ENCODE data around the gene SPIC.
"Not testable (repeated sequence)": the region's sequence is repeated elsewhere in the genome, so short reads cannot be mapped to it uniquely, and the experiment has no call there.

Gene SPIC

GRCh38 chr12:101474711-101475386, at the start of gene SPIC:
SPIC (plus strand) TSS chr12:101475336; CDS start chr12:101476905, 1,569 bp downstream.
- DNase-seq (ENCODE audit: low spot score) = no peak

- no peak for DNase-seq (ENCODE audit: low spot score)
These were observed 44.7 kb upstream of the SPIC start for GRCh38 chr12:101430456-101430855.

DNA sequence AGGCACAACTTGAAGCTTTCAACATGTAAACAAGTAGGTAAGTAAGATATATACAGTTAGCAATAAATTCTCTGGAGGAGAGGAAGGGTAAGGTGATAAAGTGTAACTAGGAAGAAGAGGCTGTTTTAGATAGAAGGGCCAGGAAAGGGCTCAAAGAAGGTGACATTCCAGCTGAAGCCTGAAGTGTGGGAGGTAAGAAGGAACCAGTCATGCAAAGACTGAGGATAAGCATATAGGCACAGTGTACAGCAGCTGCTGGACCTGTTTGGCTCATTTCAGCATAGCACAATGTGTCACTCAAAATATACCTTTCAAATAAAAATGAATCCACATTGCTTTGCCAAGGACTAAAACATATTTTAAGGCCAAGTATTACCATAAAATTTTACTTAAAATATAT, 39.0 kb upstream of the SPIC start:
- no peak for DNase-seq (ENCODE audit: low spot score)

DNA sequence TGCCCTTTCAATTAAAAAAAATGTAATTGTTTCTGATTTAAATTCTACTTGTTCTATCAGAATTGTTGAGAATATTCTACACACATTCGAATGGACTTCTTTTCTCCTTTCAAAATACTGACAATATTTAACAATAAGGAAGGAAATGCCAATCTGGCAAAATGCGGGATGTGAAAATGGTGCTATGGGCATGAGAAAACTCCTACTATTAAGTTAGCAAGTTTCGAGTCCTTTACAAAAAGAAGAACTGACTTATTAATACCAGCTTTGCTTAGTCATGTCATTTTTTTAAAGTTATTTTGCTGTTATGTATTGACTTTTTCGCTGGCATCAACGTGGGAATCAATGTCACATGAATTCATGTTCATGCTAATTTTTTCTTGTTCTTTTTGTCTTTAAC, 35.9 kb upstream of the SPIC start:
- no peak for DNase-seq (ENCODE audit: low spot score)

DNA sequence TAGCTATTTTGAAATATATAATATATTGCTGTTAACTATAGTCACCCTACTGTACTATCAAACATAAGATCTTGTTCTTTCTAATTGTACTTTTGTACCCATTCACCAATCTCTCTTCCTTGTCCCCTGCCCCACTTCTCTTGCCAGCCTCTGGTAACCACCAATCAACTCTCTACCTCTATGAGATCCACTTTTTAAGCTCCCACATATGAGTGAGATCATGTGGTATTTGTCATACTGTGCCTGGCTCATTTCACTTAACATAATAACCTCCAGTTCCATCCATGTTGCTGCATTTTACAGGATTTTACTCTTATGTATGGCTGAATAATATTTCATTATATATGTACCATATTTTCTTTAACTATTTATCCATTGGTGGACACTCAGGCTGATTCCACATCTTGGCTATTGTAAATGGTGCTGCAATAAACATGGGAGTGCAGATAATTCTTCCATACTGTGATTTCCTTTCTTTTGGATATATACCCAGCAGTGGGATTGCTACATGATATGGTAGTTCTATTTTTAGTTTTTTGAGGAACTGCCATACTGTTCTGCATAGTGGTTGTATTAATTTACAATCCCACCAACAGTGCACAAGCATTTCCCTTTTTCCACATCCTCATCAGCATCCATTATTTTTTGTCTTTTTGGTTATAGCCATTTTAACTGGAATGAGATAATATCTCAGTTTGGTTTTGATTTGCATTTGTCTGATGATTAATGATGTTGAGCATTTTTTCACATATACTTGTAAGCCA, 33.5 kb upstream of the SPIC start:
- no peak for DNase-seq (ENCODE audit: low spot score)

DNA sequence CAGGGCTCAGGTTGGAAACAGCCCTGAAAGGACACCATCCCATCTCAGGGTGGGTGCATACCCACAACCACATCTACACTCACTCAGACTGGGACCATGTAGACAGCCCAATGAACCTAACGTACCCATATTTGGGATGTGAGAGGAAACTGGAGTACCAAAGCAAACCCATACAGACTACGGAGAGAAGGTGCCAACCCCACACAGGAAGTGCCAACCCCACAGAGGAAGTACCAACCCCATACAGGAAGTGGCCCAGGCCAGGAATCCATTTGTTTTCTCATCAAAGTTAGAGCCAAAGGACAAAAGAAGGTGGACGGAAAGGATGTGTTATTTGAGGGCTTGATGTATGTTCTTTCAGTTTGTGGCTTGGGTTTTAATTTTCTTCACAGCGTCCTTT, 19.5 kb upstream of the SPIC start:
- DNase-seq (ENCODE audit: low spot score) = no peak

GRCh38 chr12:101459642-101460346, 15.3 kb upstream of the SPIC start:
- DNase-seq (ENCODE audit: low spot score) = peak; percentile 5

GRCh38 chr12:101468948-101469347, 6.2 kb upstream of the SPIC start:
- DNase-seq (ENCODE audit: low spot score) = no peak

DNA sequence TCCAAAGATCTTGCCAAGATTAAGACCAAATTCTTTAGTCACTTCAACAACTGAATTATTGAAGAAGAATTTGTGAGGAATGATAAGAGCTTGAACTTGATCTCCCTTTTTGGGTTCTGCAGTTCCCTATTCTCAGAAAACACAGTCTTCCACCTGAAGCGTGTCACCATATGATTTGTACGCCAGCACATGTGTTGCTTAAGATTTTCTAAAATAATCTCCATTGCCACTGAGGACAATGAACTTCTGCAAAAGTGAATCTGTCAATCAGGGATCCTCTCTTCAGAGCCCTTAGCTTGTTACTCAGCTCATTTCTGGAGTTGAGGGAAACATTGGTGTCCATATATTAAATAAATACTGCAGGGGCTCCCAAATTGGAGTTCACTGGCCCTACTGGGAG, 4.2 kb upstream of the SPIC start:
- DNase-seq (ENCODE audit: low spot score) = no peak

GRCh38 chr12:101471878-101472277, 3.3 kb upstream of the SPIC start:
- not testable (repeated sequence) for DNase-seq (ENCODE audit: low spot score)

GRCh38 chr12:101474248-101474647, 888 bp upstream of the SPIC start:
- DNase-seq (ENCODE audit: low spot score) = no peak

GRCh38 chr12:101475751-101476305, 692 bp downstream of the SPIC start:
- DNase-seq (ENCODE audit: low spot score) = no peak

DNA sequence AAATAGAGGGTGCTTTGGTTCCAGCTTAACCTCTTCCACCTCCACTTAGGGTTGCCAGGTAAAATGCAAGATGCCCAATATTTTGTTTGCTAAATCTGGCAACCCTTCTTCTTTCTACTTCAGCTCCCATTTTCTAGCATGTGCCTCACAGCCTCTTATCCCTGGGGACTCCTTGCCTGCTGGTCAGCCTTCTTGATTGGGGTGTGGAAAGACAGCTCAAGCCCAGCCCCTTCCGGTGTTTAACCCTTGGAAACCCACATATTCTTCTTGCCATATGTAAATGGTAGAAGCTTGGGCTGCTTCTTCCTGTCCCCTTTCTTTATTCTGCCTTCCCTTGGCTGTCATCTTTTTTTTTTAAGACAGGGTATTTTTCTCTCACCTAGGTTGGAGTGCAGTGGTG, 5.7 kb downstream of the SPIC start:
- no peak for DNase-seq (ENCODE audit: low spot score)

GRCh38 chr12:101485021-101485420, 9.9 kb downstream of the SPIC start:
- DNase-seq (ENCODE audit: low spot score) = peak; percentile 33

- DNase-seq (ENCODE audit: low spot score) = no peak
These were observed 13.3 kb downstream of the SPIC start for GRCh38 chr12:101488469-101488868.

DNA sequence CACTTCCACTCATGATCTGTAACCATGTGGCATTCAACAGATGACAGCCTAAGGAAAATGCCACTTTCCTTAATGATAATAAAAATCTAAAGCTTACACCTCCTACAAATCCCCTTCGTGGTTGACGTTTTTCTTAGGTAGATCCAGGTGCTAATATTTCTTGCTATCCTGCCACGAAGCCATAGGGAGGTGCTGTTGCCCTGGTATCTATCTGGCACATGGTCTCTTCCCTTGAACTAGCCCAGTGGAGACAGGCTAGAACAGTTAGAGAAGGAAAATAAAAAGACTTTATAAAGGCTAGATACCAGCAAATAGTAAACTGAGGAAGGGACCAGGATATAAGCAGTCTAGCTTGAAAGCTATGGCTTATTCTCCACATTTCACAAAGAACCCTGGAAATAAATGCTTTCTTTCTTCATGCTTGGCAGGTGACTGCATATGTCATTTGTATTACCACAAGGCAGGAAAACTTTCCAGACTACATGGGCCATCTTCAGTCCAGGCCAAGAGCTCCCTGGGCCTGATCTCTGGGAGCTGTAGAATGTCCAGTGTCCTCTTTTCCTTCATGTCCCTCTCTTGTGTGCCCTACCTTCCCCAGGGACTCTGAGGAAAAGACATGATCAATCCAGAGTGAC, 15.3 kb downstream of the SPIC start:
- DNase-seq (ENCODE audit: low spot score) = peak; percentile 38

DNA sequence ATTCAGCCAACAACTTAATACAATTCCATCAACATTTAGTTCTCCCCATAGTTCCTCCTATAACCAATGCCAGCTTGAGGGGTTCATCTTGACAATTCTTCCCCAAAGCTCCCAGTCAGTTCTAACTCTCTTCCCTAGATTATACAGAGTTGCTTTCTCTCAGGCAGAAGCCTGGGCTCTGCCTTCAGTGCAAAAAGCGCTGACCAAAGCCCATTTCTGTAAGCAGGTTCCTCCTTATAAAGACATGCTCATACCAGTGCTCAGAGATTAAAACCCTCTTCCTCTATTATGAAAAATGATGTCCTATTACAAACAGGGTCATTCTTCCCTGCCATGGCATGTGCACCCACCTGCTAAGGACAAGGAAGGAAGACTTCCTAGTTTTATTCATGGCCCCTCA, 16.2 kb downstream of the SPIC start:
- DNase-seq (ENCODE audit: low spot score) = peak; percentile 5

GRCh38 chr12:101493556-101493955, 18.4 kb downstream of the SPIC start:
- DNase-seq (ENCODE audit: low spot score) = no peak

GRCh38 chr12:101498252-101498651, 23.1 kb downstream of the SPIC start:
- peak; percentile 4 for DNase-seq (ENCODE audit: low spot score)

DNA sequence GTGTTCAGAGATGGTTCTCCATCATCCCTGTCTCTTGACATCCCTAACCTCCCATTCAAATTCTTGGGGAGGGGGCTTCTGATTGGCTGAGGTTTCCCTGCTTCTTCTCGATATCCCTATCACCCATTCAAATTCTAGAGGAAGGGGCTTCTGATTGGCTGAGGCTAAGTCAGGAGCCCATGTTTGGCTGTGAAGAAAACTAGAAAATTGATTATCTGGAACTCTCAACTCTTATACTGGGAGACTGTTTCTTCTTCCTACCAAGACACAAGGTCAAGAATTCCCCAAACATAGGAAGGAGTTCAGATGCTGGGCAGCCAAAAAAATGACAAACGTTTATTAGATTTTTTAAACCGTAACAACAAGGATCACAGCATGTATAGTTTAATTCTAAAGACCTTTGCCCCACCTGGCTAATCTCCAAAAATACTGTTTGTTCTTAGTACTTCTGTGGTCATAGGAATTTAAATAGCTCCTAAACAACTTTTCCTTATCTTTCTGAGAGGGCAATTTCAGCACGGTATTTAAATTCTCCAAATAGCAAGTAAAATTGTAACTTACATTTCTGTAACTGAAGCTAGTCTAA, 26.4 kb downstream of the SPIC start:
- DNase-seq (ENCODE audit: low spot score) = no peak

DNA sequence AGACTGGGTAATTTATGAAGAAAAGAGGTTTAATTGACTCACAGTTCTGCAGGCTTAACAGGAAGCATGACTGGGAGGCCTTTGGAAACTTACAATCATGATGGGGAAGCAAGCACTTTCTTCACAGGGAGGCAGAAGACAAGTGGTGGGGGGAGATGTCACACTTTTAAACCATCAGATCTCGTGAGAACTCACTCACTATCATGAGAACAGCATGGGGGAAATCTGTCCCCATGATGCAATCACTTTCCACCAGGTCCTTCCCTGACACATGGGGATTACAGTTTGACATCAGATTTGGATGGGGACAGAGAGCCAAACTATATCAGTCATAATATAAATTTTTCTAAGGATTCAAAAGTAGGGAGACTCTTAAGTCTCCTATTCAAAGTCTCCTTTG, 46.0 kb downstream of the SPIC start:
- no peak for DNase-seq (ENCODE audit: low spot score)

DNA sequence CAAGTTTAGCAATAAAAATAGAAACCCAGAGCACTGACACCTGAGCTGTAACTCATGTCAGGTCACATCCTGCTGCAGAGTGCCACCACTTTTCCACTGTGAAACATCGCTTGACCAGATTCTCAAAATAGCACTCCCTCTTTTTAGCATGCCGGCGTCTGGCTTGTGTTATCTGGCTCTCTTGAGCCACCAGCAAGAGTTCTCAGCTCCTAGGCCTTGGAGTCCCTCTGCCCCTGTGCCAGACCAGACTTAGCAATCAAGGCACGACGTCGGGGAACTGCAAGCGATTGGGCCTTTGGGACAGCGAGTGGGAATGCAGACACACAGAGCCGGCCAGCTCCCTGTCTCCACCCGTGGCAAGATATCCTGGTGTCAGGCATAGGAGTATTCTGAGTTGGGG, 52.5 kb downstream of the SPIC start:
- DNase-seq (ENCODE audit: low spot score) = no peak

Data from Ammon's horn (tissue), 1 donor.